Measurements from ENCODE around the gene VWA3B.
"Not testable (repeated sequence)": the region's sequence is repeated elsewhere in the genome, so short reads cannot be mapped to it uniquely, and the experiment has no call there.

The VWA3B gene

DNA sequence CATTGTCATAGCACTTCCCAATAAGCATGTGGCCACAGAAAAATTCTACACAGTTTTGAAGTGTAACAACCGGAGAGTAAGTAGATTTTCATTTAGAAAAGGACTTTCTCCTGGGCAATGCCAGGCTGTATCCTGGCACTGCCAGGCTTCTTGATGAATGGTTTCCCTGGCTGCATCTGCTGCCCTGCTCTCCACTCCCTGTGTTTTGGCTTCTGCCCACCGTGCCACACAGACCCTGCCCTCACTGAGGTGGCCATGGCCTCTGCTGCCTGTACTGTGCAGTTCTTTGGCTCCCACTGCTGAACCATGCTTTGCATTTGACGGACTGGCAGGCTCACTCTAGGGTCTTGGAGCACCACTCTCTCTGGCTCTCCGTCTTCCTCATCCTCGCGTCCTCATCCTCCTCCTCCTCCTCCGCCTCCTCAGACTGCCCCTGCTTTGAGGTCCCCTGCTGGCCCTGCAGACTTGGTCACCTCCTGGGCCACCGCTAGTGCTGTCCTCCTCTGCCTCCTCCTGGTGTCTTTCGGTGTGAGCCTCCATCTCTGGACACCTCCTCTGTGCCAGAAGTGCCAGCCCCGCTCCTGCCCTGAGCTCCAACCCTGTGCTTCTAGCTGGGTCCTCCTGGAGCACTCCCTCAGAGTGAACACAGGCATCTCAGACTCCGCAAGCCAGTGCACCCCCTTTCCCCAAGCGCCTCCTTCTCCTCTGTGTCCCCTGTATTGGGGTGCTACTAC is 213.3 kb downstream of the VWA3B start:
- DNase-seq = no peak

GRCh38 chr2:98301469-98301868 is 214.5 kb downstream of the VWA3B start:
- no peak for DNase-seq

GRCh38 chr2:98307131-98307696 is 220.2 kb downstream of the VWA3B start:
- DNase-seq = not testable (repeated sequence)

DNA sequence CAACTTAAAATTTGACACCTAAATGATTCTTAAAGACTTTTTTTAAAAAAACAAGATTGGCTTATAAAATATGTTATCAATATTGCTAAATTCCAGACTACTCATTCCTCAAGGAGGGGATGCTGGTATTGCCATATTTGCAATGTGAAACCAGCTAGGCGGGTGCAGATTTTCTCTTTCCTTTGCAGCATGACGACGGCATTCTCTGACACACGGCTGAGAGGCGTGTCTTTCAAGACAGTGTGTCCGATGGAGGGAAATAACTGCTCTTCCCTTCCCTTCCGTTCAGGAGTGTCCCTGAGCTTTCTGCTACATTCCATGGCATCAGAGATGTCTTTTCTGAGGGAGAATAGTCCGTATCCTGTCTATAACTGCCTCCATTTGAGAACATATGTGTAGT is 221.1 kb downstream of the VWA3B start:
- DNase-seq = no peak

- no peak for DNase-seq
Measured at GRCh38 chr2:98308532-98308931, 221.6 kb downstream of the VWA3B start.

- no peak for DNase-seq
Measured at GRCh38 chr2:98309580-98309979, 222.6 kb downstream of the VWA3B start.

- no peak for DNase-seq
Measured at GRCh38 chr2:98310010-98310409, 223.0 kb downstream of the VWA3B start.

DNA sequence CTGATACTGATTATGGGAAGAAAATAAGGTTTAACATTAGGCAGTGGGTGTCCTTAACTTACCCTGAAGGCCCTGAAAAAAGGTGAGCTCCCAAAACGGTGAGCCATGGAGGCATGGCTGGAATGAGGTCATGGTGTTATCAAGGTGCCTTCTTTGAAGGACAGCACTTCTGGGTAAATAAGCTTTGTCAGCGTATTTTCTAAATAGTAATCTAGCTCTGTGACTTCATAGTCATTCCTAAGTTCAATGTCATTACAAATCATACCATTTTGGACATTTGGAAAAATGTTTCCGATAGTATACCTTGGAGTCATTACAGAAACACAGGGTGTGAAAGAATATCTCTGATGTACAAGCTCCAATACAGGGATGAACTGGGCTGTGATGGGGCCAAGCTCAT is 224.1 kb downstream of the VWA3B start:
- DNase-seq = no peak

GRCh38 chr2:98311771-98312545 is 225.0 kb downstream of the VWA3B start:
- no peak for DNase-seq

- no peak for DNase-seq
Measured at GRCh38 chr2:98313492-98314250, 226.7 kb downstream of the VWA3B start.

DNA sequence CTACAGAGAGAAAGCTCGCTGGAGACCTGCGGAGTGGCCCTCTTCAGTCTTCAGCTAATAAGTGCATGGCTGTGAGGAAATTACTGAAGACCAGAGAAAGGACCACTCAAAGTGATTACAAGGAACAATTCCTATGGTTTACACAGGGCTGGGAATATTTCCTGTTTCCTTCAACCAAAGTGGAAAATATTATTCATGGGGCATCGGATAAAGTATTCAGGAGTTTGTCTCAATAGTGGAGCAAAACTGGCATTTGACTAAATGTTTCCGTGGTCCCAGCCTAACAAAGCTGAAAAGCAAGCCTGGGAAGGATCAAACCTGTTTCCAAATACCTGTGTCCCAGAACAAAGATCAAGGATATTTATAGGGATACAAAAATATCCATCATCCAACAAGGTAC is 227.3 kb downstream of the VWA3B start:
- DNase-seq = no peak

- DNase-seq = no peak
Measured at GRCh38 chr2:98315957-98316356, 229.0 kb downstream of the VWA3B start.

GRCh38 chr2:98317214-98317613 is 230.2 kb downstream of the VWA3B start:
- DNase-seq = no peak

DNA sequence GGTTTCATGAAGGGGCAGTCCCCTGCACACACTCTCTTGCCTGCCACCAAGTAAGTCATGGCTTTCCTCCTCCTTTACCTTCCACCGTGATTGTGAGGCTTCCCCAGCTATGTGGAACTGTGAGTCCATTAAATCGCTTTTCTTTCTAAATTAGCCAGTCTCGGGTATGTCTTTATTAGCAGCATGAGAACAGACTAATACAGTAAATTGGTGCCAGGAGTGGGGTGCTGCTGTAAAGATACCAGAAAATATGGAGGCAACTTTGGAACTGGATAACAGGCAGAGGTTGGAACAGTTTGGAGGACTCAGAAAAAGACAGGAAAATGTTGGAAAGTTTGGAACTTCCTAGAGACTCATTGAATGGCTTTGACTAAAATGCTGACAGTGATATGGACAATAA is 233.2 kb downstream of the VWA3B start:
- not testable (repeated sequence) for DNase-seq

- no peak for DNase-seq
Measured at GRCh38 chr2:98324181-98324580, 237.2 kb downstream of the VWA3B start.

GRCh38 chr2:98327776-98328175 is 240.8 kb downstream of the VWA3B start:
- DNase-seq = no peak

GRCh38 chr2:98329549-98329948 is 242.6 kb downstream of the VWA3B start:
- DNase-seq = no peak

- no peak for DNase-seq
Measured at GRCh38 chr2:98332989-98333388, 246.0 kb downstream of the VWA3B start.

GRCh38 chr2:98333922-98334321 is 247.0 kb downstream of the VWA3B start:
- no peak for DNase-seq

DNA sequence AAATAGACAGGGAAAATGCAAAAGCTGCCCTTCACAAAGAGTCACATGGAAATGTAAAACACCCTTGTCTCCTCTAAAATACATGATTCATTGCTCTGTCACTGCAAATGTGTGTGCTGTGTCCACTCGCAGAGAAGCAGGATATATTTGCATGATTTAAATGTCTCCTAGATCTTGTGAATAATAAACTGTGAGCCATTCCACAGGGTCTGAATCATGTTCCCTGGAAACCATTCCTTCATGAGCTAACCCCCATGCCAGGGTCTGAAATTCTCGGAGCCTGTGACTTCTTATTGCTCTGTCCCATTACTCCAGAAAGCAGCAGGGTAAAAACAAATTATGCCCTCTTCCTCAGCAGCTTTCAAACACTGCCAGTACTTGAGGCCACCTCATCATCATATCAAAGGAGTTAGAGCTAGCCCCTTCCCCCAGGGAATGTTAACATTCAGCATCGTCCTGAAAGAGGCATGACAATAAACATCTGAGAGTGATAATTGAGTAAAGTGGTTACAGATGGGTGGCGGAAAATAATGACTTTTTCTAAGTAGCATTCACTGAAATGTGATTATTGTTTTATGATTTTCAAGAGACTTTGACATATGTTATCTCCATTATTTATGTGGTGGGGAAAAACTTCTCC is 247.6 kb downstream of the VWA3B start:
- no peak for DNase-seq

DNA sequence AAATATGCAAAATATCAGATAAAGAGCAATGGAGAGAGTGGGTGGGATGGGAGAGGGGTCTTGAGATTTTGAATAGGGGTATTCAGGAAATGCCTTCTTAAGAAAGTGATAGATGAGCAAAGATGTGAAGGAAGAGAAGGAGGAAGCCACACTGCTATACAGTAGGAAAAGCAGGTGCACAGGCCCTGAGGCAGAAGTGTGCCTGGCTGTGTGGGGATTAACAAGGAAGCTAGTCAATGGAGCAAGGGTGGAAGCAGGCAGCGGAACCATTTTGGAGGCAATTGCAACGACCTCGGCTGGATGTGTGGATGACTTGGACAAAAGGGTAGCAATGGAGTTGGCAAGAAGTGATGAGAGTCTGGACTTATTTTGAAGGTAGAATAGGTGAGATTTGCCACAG is 248.3 kb downstream of the VWA3B start:
- DNase-seq = no peak

DNA sequence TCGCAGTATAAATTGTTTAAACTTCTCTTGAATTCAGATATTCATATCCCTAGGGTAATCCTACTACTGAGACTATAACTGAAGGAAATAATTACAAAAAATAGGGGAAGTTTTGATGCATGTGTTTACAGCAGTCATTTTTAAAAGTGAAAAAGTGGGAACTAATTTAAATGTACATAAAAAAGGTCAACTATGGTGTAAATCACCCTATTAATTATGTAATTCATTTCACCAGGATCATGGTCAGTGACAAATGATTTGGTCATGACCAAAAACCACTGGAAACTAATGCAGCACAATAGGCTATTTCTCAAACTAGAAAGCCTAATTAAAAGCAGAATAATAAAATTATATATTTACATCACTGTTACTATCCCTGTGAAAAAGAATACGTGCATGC is 254.3 kb downstream of the VWA3B start:
- DNase-seq = no peak

DNA sequence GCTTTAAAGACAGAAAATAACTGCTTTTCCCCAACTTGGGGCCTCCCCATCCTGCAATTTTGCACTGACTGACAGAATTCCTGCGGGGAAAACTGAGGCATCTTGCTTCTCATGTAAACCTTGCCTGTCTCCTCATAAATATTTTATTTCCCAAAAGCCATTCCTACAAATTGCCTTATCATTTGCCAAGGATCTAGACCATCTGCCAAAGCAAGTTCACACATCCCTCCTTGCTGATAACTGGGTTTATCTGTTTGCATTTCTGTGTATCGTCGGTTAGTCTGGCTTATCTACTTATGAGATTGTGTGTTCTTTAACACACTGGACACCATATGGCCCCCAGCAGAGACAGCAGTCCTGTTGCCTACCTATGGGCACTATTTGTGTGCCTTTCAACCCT is 256.3 kb downstream of the VWA3B start:
- DNase-seq = no peak

Measured in CD4-positive, alpha-beta T cell treated with Interleukin-10 for 1 hour (primary cell).